ENCODE results near the gene SLC23A2. TPM values are rescaled to one million over a fixed set of nuclear protein-coding genes. Genes with fewer than 3 reads are reported as not detected.

Gene SLC23A2
- total RNA-seq, 4 donors from 2014 or later: 5.0 to 11.6 (median 7.9) TPM

- Histone ChIP-seq H3K4me3 (no peak overlapping the region), H3K27ac (no peak overlapping the region), H3K9me3 (no peaks in the 10 kb centered on the region), H3K4me1 (no peaks in the 10 kb centered on the region), H3K27me3 (no peaks in the 10 kb centered on the region), H3K36me3 (peaks cover 0 to 21% (median 5%) of the 10 kb centered on the region in 4 donors)
- intact Hi-C loops (cut with DNase I; ENCODE audit: low total_unique reads): no loop called here
- DNase-seq: no peak
- TF ChIP-seq POLR2A (IDR thresholded peaks at IDR 0.05): no peak
- no peak for TF ChIP-seq CTCF (IDR thresholded peaks at IDR 0.05)
- TF ChIP-seq POLR2AphosphoS5 (IDR thresholded peaks at IDR 0.05): no peak
- TF ChIP-seq EP300 (IDR thresholded peaks at IDR 0.05; ENCODE audit: low read depth): no peak
- in situ Hi-C loops (cut with MboI; ENCODE audit: low pct_ligation_motif_present in 1 of 4, low pct_unique_long_range_greater_than_20kb in 1 of 4, low sequenced_read_pairs in 3 of 4): no loop called here
- WGBS, 2 donors (ENCODE audit: low coverage in 1 of 2): 95 to 100% methylated on average over 1 to 3 of the region's 3 CpGs
These were observed 143.3 kb downstream of the SLC23A2 start for GRCh38 chr20:4858000-4858399.

GRCh38 chr20:4856022-4856755 is 145.1 kb downstream of the SLC23A2 start:
- H3K27ac ChIP-seq: no peak overlapping the region
- H3K4me3 ChIP-seq: no peak overlapping the region

GRCh38 chr20:4855555-4855954 is 145.8 kb downstream of the SLC23A2 start:
- in situ Hi-C loops (cut with MboI; ENCODE audit: low pct_ligation_motif_present in 1 of 4, low pct_unique_long_range_greater_than_20kb in 1 of 4, low sequenced_read_pairs in 3 of 4): no loop called here
- TF ChIP-seq CTCF (IDR thresholded peaks at IDR 0.05) (no peak), POLR2AphosphoS5 (IDR thresholded peaks at IDR 0.05) (no peak), EP300 (IDR thresholded peaks at IDR 0.05; ENCODE audit: low read depth) (no peak), POLR2A (IDR thresholded peaks at IDR 0.05) (no peak)
- no peaks in the 10 kb centered on the region for H3K9me3 ChIP-seq
- intact Hi-C loops (cut with DNase I; ENCODE audit: low total_unique reads): no loop called here
- 91 to 93% methylated on average over 12 to 14 of the region's 14 CpGs for WGBS, 2 donors (ENCODE audit: low coverage in 1 of 2)
- peaks cover 0 to 21% (median 3%) of the 10 kb centered on the region in 4 donors for H3K36me3 ChIP-seq
- no peaks in the 10 kb centered on the region for H3K27me3 ChIP-seq
- DNase-seq: no peak
- no peak overlapping the region for H3K27ac ChIP-seq
- H3K4me1 ChIP-seq: no peaks in the 10 kb centered on the region
- no peak overlapping the region for H3K4me3 ChIP-seq

More at GRCh38 chr20:4856022-4856755, 145.1 kb downstream of the SLC23A2 start:
- DNase-seq: no peak
- intact Hi-C loops (cut with DNase I; ENCODE audit: low total_unique reads) (no loop called here), in situ Hi-C loops (cut with MboI; ENCODE audit: low pct_ligation_motif_present in 1 of 4, low pct_unique_long_range_greater_than_20kb in 1 of 4, low sequenced_read_pairs in 3 of 4) (no loop called here)
- TF ChIP-seq EP300 (IDR thresholded peaks at IDR 0.05; ENCODE audit: low read depth) (no peak), POLR2AphosphoS5 (IDR thresholded peaks at IDR 0.05) (no peak), POLR2A (IDR thresholded peaks at IDR 0.05) (no peak), CTCF (IDR thresholded peaks at IDR 0.05) (no peak)
- H3K4me1 ChIP-seq: no peaks in the 10 kb centered on the region
- H3K36me3 ChIP-seq: peaks cover 0 to 21% (median 3%) of the 10 kb centered on the region in 4 donors
- 96 to 97% methylated on average over 5 to 19 of the region's 19 CpGs for WGBS, 2 donors (ENCODE audit: low coverage in 1 of 2)
- H3K9me3 ChIP-seq: no peaks in the 10 kb centered on the region
- H3K27me3 ChIP-seq: no peaks in the 10 kb centered on the region

- DNase-seq: no peak
- Histone ChIP-seq H3K27ac (no peak overlapping the region), H3K36me3 (peaks cover 0 to 19% (median 3%) of the 10 kb centered on the region in 4 donors), H3K27me3 (no peaks in the 10 kb centered on the region), H3K4me1 (no peaks in the 10 kb centered on the region), H3K4me3 (no peak overlapping the region), H3K9me3 (no peaks in the 10 kb centered on the region)
- TF ChIP-seq POLR2AphosphoS5 (IDR thresholded peaks at IDR 0.05) (no peak), POLR2A (IDR thresholded peaks at IDR 0.05) (no peak), CTCF (IDR thresholded peaks at IDR 0.05) (no peak)
- intact Hi-C loops (cut with DNase I; ENCODE audit: low total_unique reads): no loop called here
- in situ Hi-C loops (cut with MboI; ENCODE audit: low pct_ligation_motif_present in 1 of 4, low pct_unique_long_range_greater_than_20kb in 1 of 4, low sequenced_read_pairs in 3 of 4): no loop called here
- 94 to 96% methylated on average over 8 to 12 of the region's 12 CpGs for WGBS, 2 donors (ENCODE audit: low coverage in 1 of 2)
These were observed 146.2 kb downstream of the SLC23A2 start for GRCh38 chr20:4855097-4855496.
